Ammon's horn (tissue), 1 donor: ENCODE results near the gene FBXO2.
A peak's percentile ranks its signal among the peaks of the same experiment; 100 is the strongest.
"Not testable (repeated sequence)": the region's sequence is repeated elsewhere in the genome, so short reads cannot be mapped to it uniquely, and the experiment has no call there.

Source experiments
- DNase-seq: peaks from one replicate; pipeline ENCODE4 v3.0.0-alpha.2; 2016; ENCODE audit warnings: low spot score

The FBXO2 gene

GRCh38 chr1:11629184-11630016, 24.8 kb downstream of the FBXO2 start:
- peak; percentile 33 for DNase-seq

DNA sequence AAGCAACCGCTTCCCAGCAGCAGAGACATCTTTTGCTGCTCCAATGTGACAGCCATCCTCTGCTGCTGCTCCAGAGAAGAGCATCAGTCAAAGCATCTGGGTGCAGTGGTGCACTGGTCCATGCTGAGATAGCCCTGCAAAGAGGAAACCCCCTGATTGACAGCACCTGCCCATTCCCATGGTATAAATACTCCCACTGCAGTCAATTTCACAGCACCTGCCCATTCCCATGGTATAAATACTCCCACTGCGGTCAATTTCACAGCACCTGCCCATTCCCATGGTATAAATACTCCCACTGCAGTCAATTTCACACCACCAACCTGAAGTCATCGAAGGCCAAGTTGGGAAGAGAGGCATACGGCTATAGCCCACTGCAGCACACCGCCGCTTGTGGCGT, 25.5 kb downstream of the FBXO2 start:
- no peak for DNase-seq

DNA sequence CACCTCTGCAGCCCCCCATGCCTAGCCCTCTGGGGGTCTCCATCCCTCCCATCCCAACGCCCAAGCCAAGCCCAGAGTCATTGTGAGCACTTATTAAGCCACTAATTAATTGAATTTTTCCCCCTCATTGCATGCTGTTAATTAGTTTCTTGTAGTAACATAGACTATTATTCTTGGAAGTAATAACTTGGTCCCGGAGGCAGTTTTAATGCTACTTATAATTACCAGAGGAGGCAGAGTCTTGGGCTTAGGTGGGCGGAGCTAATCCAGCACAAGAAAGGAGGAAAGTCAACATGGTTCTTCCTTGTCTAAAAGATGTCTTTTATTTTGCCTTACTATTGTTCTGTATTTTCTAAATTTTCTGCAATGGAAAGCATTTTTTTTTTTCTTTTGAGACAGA, 27.7 kb downstream of the FBXO2 start:
- no peak for DNase-seq

GRCh38 chr1:11623702-11624101, 30.5 kb downstream of the FBXO2 start:
- no peak for DNase-seq

DNA sequence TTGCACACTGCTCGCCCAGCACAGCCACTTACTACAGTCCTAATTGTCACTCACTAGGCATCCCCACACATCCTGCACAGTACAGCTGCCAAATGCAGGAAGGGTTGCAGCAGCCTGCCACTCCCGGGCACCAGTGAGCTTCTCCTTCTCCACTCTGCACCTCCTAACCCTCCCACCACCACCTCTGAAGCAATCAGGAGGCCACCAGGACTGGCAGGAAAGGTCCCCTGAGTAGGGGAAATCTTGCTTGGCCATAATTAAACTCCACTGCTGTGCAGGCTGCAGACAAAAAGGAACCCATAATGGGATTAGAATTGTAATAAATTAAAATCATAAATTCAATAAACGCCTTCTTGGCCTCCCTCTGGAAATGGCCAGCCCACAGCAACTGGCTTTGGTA, 31.8 kb downstream of the FBXO2 start:
- no peak for DNase-seq

DNA sequence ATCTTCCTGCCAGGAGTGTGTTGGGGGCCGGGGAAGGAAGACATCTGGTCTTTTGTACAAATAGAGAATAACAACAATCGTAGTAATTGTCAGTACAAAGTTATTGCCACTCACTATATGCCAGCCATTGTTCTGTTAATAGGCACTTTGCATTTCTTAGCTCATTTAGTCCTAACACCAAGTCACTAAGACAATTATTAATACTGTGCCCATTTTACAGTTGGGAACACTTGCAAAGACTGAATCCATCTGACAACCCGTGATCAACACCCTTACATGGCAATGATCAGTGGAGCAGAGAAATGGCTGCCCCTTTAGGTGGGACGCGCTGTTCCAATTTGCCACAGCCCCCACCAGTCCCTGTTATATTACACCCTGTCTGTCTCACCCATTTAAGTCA, 33.3 kb downstream of the FBXO2 start:
- DNase-seq: no peak

DNA sequence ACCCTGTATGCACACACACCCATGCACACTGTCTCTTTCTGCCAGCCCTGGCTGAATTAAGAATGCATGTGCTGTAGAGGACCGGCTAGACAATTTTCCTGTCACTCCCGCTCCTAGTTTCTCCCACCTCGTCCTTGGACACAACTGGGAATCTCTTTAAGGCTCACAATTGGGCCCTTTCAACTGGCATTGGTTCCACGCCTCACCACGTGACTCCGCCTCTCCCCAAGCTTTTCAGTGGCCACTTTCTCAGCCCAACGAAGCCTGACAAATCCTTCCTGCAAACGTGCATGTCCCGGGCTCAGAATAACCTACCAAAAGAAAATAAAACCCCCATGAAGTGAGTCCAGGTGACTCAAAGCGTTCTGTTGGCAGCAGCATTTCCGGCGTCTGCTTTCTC, 33.8 kb downstream of the FBXO2 start:
- DNase-seq: no peak

- DNase-seq: no peak
Observed at GRCh38 chr1:11617741-11618140, 36.5 kb downstream of the FBXO2 start.

GRCh38 chr1:11617314-11617713, 36.9 kb downstream of the FBXO2 start:
- DNase-seq: no peak

DNA sequence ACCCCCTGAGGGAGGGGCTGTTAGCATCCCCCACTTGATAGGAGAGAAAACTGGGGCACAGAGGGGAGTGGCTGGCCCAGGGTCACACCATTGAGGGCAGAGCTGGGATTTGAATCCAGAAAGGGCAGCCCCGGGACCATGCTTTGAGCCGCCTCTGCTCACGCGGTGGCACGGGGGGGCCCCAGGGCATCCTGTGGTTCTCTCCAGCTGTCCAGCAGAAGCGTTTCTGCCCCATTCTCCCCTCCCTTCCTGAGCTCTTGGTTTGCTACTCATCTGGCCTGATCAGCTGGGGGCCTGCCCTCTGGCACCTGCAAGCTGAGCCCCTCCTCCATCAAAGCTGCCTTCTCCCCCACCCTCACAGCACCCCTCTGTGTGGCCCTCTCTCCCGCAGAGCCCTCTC, 37.5 kb downstream of the FBXO2 start:
- no peak for DNase-seq

- DNase-seq: no peak
Observed at GRCh38 chr1:11615090-11615489, 39.1 kb downstream of the FBXO2 start.

DNA sequence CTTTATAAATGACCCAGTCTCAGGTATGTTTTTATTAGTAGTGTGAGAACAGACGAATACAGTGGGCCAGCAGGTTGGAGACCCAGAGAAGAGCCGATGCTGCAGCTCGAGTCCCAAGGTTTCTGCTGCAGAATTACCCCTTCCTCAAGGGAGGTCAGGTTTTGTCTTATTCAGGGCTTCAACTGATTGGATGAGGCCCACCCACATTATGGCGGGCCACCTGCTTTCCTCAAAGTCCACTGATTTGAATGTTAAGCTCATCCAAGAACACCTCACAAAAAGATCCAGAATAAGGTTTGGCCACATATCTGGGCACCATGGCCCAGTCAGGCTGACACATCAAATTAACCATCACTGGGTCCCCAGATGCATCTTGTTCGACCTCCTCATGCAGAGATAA, 40.9 kb downstream of the FBXO2 start:
- DNase-seq: no peak

- no peak for DNase-seq
Observed at GRCh38 chr1:11611638-11612327, 42.4 kb downstream of the FBXO2 start.

DNA sequence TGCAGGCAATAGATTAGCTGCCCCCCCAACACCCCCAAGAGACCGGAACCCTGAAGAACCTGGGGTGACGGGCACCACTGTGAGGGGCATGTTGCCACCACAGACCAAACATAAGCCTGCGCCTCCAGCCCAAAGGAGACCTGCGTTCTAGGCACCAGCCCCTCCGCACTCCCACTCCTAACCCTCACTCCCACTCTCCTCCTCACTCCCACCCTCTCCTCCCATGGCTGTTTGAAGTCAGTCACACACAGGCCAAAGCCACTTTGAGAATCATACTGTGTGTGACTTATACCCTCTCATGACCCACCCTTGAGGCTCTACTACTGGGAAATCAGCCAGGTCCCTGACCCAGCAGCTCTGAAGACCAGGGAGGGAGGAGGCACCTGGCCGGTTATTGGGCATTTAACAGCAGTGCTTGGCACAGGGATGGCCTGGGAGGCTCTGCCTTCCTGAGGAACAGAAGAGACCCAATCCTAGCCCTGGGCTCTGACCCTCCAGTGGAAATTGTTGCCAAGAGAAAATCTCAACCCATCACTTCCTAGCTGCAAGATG, 43.5 kb downstream of the FBXO2 start:
- DNase-seq: no peak

GRCh38 chr1:11609378-11609777, 44.9 kb downstream of the FBXO2 start:
- DNase-seq: not testable (repeated sequence)

DNA sequence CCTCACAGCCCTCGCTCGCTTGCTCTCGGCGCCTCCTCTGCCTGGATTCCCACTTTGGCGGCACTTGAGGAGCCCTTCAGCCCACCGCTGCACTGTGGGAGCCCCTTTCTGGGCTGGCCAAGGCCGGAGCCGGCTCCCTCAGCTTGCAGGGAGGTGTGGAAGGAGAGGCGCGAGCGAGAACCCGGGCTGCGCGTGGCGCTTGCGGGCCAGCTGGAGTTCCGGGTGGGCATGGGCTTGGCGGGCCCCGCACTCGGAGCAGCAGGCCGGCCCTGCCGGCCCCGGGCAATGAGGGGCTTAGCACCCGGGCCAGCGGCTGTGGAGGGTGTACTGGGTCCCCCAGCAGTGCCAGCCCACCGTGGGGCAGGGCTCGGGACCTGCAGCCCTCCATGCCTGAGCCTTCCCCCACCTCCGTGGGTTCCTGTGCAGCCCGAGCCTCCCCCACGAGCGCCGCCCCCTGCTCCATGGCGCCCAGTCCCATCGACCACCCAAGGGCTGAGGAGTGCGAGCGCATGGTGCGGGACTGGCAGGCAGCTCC, 45.6 kb downstream of the FBXO2 start:
- not testable (repeated sequence) for DNase-seq

GRCh38 chr1:11606775-11607174, 47.5 kb downstream of the FBXO2 start:
- DNase-seq: no peak

DNA sequence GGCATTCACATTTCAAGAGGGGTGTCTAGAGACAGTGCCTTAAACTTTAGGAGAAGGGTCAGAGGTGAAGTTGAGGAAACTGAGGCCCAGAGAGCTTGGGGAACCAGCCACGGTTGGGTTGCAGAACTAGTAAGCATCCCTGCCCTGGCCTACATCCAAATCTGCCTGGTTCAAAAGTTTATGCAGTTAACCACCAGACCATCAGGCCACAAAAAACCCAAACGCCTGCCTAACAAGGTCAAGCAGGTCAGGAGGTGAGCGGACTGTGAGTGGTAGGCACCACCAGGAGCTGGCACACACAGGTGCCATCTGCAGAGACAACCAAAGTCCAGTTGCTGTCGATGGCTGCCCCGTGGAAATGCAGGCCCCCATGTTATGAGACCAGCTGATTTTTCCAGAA, 51.2 kb downstream of the FBXO2 start:
- DNase-seq: no peak

DNA sequence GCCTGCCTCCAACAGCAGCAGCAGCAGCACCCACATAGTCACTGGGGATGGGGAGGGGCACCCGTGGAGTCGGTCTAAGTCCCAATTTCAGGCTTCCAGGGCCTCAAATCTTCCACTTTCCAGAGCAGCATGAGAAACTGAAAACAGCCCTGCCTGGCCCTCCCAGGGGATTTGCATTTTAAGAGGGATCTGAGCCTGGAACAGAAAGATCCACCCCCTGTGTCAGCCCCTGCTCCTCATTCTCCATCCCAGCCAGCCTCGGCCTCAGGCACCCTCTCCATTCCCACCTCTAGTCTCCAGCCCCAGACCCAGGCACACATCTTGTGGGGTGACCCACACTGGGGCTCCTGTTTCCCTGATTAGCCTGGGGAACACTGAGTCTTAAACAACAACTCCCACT, 51.8 kb downstream of the FBXO2 start:
- no peak for DNase-seq

DNA sequence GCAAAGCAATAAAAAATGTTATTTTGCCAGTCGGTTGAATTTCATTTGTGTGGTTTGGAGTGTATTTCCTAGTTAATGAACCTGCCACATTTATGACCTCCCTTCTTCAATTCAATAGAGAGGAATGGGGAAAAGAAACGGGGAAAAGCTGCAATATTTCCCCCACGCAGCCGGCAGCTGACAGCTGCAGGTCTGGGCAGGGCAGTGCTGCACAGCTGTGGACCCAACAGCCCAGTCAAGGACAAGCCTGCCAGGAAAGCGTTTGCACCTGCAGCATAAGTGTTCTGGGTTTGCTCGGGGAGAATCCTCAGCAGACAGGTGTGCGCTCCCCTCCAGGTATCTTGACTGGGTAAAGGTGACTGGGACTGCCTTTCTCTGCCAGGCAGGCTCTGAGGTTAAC, 53.4 kb downstream of the FBXO2 start:
- DNase-seq: no peak

- no peak for DNase-seq
Observed at GRCh38 chr1:11599891-11600576, 54.2 kb downstream of the FBXO2 start.

DNA sequence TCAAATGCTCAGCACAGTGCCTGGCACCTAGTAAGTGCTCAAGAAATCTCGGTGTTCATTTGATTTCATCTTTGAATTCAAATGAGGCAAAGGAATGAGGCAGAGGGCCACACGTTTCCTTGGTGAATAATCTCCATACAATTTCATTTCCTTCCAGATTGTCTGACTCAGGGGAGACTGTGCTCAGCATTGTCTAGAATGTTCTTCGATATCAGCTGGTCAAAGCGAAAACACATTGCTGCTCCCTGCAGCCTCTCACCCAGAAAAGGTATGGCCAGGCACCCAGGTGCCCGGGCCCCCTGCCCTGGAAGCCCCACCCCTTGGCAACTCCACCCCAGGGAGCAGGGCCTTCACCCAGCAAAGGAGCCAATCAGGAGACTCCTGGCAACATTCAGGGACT, 55.8 kb downstream of the FBXO2 start:
- DNase-seq: no peak
